Naive thymus-derived CD8-positive, alpha-beta T cell (primary cell): ENCODE measurements around the gene MAP4K3. TPM values are rescaled to one million over a fixed set of nuclear protein-coding genes. Genes with fewer than 3 reads are reported as not detected.

ENCODE experiments used
- ATAC-seq, 2 donors: fragments of 150-1000 bp; cut with Tn5 transposase in 1 of 2; sonication (Bioruptor Pico), chemical (Tn5 transposase) in 1 of 2; 1 replicate in 1 of 2; 2 replicates in 1 of 2; pipeline ENCODE4 v1.10.0; 2021; ENCODE audit warnings: mild to moderate bottlenecking in 2 of 2, moderate library complexity in 2 of 2
- POLR2A ChIA-PET: fragments of 350-600 bp; sonication (Branson Sonifier 250); formaldehyde crosslinking; loops from one replicate; lab custom pipeline; 2021; ENCODE audit warnings: antibody characterized with exemption; lab: Charles Lee
- DNase-seq, 10 donors: peaks; one replicate each; pipeline versions ENCODE4 v3.0.0 to v3.0.0-alpha.2; 2020 to 2022
- H3K27ac Mint-ChIP-seq, 10 donors: one replicate each; pipeline ENCODE4 v1.8.0; 2020 to 2022; ENCODE audit warnings: mild to moderate bottlenecking in 10 of 10, mixed read lengths in 10 of 10, moderate library complexity in 4 of 10, inconsistent platforms in 1 of 10
- H3K27me3 Mint-ChIP-seq, 5 donors: one replicate each; pipeline ENCODE4 v1.8.0; 2021 to 2022; ENCODE audit warnings: mixed read lengths in 5 of 5
- H3K36me3 Mint-ChIP-seq, 3 donors: one replicate each; pipeline ENCODE4 v1.8.0; 2020 to 2022; ENCODE audit warnings: mixed read lengths in 3 of 3, mild to moderate bottlenecking in 2 of 3, inconsistent platforms in 1 of 3
- H3K4me1 Mint-ChIP-seq, 4 donors: one replicate each; pipeline ENCODE4 v1.8.0; 2021 to 2022; ENCODE audit warnings: mixed read lengths in 4 of 4
- H3K4me3 Mint-ChIP-seq, 10 donors: one replicate each; pipeline ENCODE4 v1.8.0; 2020 to 2022; ENCODE audit warnings: mild to moderate bottlenecking in 10 of 10, mixed read lengths in 10 of 10, moderate library complexity in 6 of 10, inconsistent platforms in 1 of 10
- H3K9me3 Mint-ChIP-seq, 9 donors: one replicate each; pipeline ENCODE4 v1.8.0; 2020 to 2022; ENCODE audit warnings: mixed read lengths in 9 of 9, mild to moderate bottlenecking in 3 of 9, inconsistent platforms in 1 of 9, moderate library complexity in 1 of 9
- polyA plus RNA-seq, 3 donors: library from polyadenylated mRNA; unstranded; fragments of 300-500 nt; fragmentation: Illumina TruSeq; gene quantifications; one replicate each; pipeline ENCODE4 v1.2.3, GENCODE V29; 2021
- total RNA-seq, 8 experiments: library from RNA in 2 of 8; stranded (reverse) in 2 of 8; gene quantifications; one replicate each; pipeline ENCODE4 v1.2.3 and lab custom pipeline; 2021 to 2026

MAP4K3 gene
- total and polyA plus RNA-seq, 5 experiments from 2014 or later: 1.3 to 18.9 (median 2.4) TPM

DNA sequence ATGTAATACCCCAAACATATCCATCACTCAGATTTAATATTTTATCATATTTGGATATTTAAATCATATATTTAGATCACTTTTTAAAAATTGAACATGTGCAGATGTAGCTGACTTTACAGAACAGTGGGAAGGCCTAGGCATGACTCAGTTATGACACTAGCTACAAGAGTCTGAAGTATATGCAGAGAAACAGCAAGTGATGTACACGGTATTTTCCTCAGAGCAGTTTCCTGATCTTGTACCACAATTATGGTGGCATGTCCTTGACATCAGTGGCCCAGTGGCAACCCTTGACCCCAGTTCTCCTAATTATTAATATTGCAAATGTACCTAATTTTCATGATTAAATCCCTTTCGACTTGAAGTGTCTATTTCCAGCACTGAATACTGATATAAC lies 221.5 kb downstream of the MAP4K3 start:
- no peaks in the 10 kb centered on the region for H3K27me3 Mint-ChIP-seq
- DNase-seq (no peak), ATAC-seq (no peak)
- H3K4me1 Mint-ChIP-seq: peaks cover 18 to 50% (median 42%) of the 10 kb centered on the region in 4 donors
- POLR2A ChIA-PET: interaction anchor here (3.5 to 4.1 kb wide), 2 partner anchors 88 to 96 kb away, joined by 11 to 65 read pairs; partner anchors contain the start of gene SOS1
- H3K9me3 Mint-ChIP-seq: peaks cover 0 to 4% (median 0%) of the 10 kb centered on the region in 9 donors
- peaks cover 0 to 2% (median 0%) of the 10 kb centered on the region in 3 donors for H3K36me3 Mint-ChIP-seq
- peak overlapping the region in 1 of 10 donors; percentile 3 for H3K4me3 Mint-ChIP-seq
- H3K27ac Mint-ChIP-seq: peak overlapping the region in 7 of 10 donors; percentile 26 to 94 (median 61)

DNA sequence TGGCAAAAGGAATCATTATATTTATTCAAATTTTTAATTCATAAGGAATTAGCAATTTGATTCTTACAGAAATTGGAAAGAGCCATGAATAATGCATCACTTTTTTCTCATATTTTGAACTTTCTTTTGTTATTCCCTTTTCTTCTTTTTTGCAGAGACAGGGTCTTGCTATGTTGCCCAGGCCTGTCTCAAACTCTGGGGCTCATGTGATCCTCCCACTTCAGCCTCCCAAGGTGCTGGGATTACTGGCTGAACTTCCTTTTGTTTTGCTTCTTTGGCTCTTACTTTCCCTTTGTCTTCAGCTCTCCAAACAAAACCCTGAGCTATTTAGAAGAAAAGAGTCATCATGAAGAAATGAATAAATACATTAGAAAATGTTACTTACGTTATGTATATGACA lies 224.1 kb downstream of the MAP4K3 start:
- peaks cover 0 to 2% (median 0%) of the 10 kb centered on the region in 3 donors for H3K36me3 Mint-ChIP-seq
- H3K4me1 Mint-ChIP-seq: peaks cover 12 to 29% (median 26%) of the 10 kb centered on the region in 4 donors
- no peak overlapping the region for H3K4me3 Mint-ChIP-seq
- H3K27me3 Mint-ChIP-seq: no peaks in the 10 kb centered on the region
- DNase-seq (no peak), ATAC-seq (no peak)
- POLR2A ChIA-PET: interaction anchor here (0.9 kb wide), 1 partner anchor 89 kb away, joined by 3 read pairs; no protein-coding TSS in a partner anchor
- peak overlapping the region in 3 of 10 donors; percentile 28 to 49 (median 32) for H3K27ac Mint-ChIP-seq
- H3K9me3 Mint-ChIP-seq: peaks cover 0 to 4% (median 0%) of the 10 kb centered on the region in 9 donors

DNA sequence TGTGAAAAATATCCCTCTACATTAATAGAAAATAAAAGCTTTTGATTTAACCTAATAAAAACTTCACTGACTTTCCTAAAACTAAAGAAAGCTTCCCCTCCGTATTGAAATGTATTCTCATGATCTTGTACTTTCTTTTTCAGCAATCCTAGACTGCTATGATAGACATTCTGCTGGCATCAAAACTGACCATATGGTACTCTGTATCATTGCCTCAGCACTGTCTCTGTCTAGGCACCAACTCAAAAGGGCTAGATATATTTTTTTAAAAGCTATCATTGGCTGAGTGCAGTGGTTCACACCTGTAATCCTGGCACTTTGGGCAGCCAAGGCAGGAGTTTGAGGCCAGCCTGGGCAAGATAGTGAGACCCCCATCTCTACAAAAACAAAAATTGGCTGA lies 226.2 kb downstream of the MAP4K3 start:
- peaks cover 0 to 2% (median 0%) of the 10 kb centered on the region in 3 donors for H3K36me3 Mint-ChIP-seq
- ATAC-seq (no peak), DNase-seq (no peak)
- H3K9me3 Mint-ChIP-seq: peaks cover 0 to 4% (median 0%) of the 10 kb centered on the region in 9 donors
- no peaks in the 10 kb centered on the region for H3K27me3 Mint-ChIP-seq
- no peak overlapping the region for H3K27ac Mint-ChIP-seq
- POLR2A ChIA-PET: no interaction called here
- peaks cover 0 to 9% (median 6%) of the 10 kb centered on the region in 4 donors for H3K4me1 Mint-ChIP-seq
- H3K4me3 Mint-ChIP-seq: no peak overlapping the region

DNA sequence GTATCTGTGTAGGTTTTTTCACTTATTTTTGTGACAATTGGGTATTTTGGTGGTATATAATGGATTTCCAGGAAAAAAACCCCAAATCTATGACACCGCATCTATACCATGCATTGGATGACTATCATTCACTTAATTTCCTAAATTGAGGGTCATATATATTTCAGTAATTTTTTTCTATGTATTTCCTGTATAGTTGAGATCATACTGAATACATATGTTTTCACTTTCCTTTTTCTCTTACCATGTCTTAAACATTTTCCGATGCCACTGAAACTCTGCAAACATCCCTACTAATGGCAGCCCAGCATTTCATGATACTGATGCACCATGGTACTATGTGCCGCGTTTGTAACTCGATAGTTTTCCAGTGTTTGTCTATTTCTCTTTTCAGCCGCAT lies 233.7 kb downstream of the MAP4K3 start:
- DNase-seq (no peak), ATAC-seq (no peak)
- POLR2A ChIA-PET: interaction anchor here (0.6 to 1.4 kb wide), 2 partner anchors 78 to 1883 kb away, joined by 4 read pairs; no protein-coding TSS in a partner anchor
- no peaks in the 10 kb centered on the region for H3K27me3 Mint-ChIP-seq
- H3K4me3 Mint-ChIP-seq: no peak overlapping the region
- peaks cover 4 to 7% (median 5%) of the 10 kb centered on the region in 4 donors for H3K4me1 Mint-ChIP-seq
- peaks cover 0 to 7% (median 7%) of the 10 kb centered on the region in 3 donors for H3K36me3 Mint-ChIP-seq
- H3K27ac Mint-ChIP-seq: peak overlapping the region in 1 of 10 donors; percentile 1
- H3K9me3 Mint-ChIP-seq: peaks cover 0 to 28% (median 12%) of the 10 kb centered on the region in 9 donors

DNA sequence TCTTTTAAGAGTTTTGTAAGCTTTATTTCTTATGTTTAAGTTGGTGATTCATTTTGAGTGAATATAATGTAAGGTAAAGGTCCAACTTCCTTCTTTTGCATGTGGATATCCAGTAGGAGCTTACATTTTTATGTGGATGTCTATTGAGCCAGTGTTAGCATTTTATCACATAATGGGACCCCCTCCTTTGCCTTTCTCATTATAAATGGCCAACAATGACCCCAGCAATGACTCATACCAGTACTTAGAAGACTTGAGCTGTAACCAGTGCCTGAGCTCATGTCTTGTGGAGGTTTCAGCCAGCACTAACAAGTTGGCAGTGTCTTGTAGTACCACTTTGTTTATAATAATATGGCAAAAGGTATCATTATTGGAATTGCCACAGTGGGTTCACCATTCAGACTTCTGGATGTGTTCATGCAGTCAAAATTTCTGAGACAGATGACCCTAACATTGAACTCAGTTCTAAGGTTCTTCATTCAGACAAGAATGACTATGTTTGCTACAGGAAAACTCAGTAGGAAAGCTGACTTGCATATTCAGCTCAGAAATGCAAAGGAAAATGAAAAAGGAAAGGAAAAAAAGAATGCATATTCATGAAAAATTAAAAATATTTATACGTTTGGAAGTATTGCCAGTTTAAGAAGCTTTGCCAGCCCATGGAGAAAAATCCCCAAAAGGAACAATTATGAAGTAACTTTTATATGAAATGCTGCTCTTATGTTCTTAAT lies 234.3 kb downstream of the MAP4K3 start:
- H3K4me3 Mint-ChIP-seq: no peak overlapping the region
- peaks cover 0 to 29% (median 15%) of the 10 kb centered on the region in 9 donors for H3K9me3 Mint-ChIP-seq
- H3K27ac Mint-ChIP-seq: peak overlapping the region in 1 of 10 donors; percentile 10
- H3K4me1 Mint-ChIP-seq: peaks cover 4 to 7% (median 5%) of the 10 kb centered on the region in 4 donors
- POLR2A ChIA-PET: interaction anchor here (0.6 to 1.4 kb wide), 3 partner anchors 73 to 1883 kb away, joined by 4 read pairs; no protein-coding TSS in a partner anchor
- ATAC-seq (no peak), DNase-seq (no peak)
- no peaks in the 10 kb centered on the region for H3K27me3 Mint-ChIP-seq
- H3K36me3 Mint-ChIP-seq: peaks cover 0 to 7% (median 7%) of the 10 kb centered on the region in 3 donors

Other genes with a start within 250 kb of the MAP4K3 start
- not detected for gene CDKL4, start 193.3 kb downstream of the MAP4K3 start, total RNA-seq
- gene CDKL4, start 193.3 kb downstream of the MAP4K3 start, polyA plus RNA-seq: not detected
- gene TMEM178A, start 228.6 kb upstream of the MAP4K3 start, total RNA-seq: under 1 TPM; 0.47 to 0.99 TPM
- under 1 TPM in 1 of 3 donors, not detected in 2; 0.11 TPM for gene TMEM178A, start 228.6 kb upstream of the MAP4K3 start, polyA plus RNA-seq